Kidney epithelial cell (primary cell): ENCODE results near the gene ASAP3. TPM values are rescaled to one million over a fixed set of nuclear protein-coding genes. Genes with fewer than 3 reads are reported as not detected.

Experiments used
- DNase-seq: peaks from one replicate; pipeline ENCODE4 v3.0.0-alpha.2; 2010; ENCODE audit warnings: low read depth
- H3K27me3 ChIP-seq: 2 replicates; pipeline ENCODE4 v1.6.0; 2011; ENCODE audit warnings: low read length; ENCODE audit not compliant: control insufficient read depth, insufficient read depth
- H3K36me3 ChIP-seq: 2 replicates; pipeline ENCODE4 v1.5.1; 2011; ENCODE audit warnings: low read length; ENCODE audit not compliant: control insufficient read depth, insufficient read depth
- H3K4me3 ChIP-seq: 2 replicates; pipeline ENCODE4 v1.5.1; 2011; ENCODE audit warnings: low read depth, mild to moderate bottlenecking, control low read depth, low read length
- total RNA-seq: library from RNA; depleted of rRNA; stranded (reverse); fragments of >200 nt; gene quantifications from 2 replicates; pipeline ENCODE4 v1.2.3, GENCODE V29; 2015
- TF ChIP-seq, protein P1 (sequence below): IDR thresholded peaks from 2 replicates; pipeline ENCODE4 v1.5.1; 2011; ENCODE audit warnings: mild to moderate bottlenecking, moderate library complexity, low read length, control low read depth, inconsistent platforms; ENCODE audit not compliant: insufficient read depth, poor library complexity, severe bottlenecking

The ASAP3 gene
- total RNA-seq, 1 donor from 2014 or later = 17.7 TPM

- no peak for DNase-seq
- TF ChIP-seq, protein P1, sequence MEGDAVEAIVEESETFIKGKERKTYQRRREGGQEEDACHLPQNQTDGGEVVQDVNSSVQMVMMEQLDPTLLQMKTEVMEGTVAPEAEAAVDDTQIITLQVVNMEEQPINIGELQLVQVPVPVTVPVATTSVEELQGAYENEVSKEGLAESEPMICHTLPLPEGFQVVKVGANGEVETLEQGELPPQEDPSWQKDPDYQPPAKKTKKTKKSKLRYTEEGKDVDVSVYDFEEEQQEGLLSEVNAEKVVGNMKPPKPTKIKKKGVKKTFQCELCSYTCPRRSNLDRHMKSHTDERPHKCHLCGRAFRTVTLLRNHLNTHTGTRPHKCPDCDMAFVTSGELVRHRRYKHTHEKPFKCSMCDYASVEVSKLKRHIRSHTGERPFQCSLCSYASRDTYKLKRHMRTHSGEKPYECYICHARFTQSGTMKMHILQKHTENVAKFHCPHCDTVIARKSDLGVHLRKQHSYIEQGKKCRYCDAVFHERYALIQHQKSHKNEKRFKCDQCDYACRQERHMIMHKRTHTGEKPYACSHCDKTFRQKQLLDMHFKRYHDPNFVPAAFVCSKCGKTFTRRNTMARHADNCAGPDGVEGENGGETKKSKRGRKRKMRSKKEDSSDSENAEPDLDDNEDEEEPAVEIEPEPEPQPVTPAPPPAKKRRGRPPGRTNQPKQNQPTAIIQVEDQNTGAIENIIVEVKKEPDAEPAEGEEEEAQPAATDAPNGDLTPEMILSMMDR = no peak
- H3K36me3 ChIP-seq = no peaks in the 10 kb centered on the region
- peak overlapping the region; percentile 59 for H3K4me3 ChIP-seq
- peaks cover 3% of the 10 kb centered on the region for H3K27me3 ChIP-seq
Measured at GRCh38 chr1:23529146-23530086, 45.4 kb upstream of the ASAP3 start.

DNA sequence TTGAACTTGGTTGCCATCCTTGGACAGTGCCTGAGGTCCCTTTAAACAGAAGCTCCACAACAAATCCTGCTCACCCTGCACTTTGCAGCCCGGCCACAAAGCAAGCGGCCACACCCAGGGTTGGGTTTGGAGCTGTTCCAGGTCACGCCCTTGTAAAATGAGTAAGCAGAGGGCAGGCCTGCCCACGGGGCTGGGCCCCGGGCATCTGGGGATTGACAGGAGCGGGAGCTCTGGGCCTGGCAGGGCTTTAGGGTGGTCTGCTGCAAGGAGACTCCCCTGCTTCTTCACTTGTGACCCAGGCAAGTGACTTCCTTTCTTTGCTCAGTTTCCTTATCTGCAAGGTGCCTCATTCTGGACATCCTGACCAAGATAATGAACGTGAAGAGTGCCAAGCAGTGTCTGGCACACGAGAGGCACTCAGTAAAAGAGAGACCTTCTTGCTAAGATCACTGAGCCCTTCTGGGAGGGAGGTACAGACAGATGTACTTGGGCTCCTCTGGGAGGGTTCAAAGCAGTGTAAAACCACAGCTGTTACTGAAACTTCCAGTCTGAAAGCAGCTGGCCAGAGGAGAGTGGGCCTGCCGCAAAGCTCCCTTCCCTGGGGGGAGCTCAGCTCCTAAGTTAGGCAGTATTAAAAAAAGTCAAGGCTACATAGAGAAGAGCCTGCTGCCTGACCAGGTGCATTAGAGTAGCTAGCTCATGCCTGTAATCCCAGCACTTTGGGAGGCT, 44.4 kb upstream of the ASAP3 start:
- TF ChIP-seq, protein P1 = no peak
- H3K36me3 ChIP-seq = no peaks in the 10 kb centered on the region
- H3K4me3 ChIP-seq = no peak overlapping the region
- H3K27me3 ChIP-seq = peaks cover 3% of the 10 kb centered on the region
- peak; percentile 52 for DNase-seq

DNA sequence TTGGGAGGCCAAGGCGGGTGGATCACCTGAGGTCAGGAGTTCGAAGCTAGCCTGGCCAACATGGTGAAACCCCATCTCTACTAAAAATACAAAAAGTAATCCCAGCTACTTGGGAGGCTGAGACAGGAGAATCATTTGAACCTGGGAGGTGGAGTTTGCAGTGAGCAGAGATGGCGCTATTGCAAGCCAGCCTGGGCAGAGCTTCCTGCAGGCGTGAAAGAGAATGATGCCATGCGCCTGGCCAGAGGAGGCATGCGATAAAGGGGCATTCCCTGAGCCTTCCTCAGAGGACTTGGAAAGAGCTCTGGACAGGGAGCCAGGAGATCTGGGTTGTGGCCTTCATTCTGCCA, 43.9 kb upstream of the ASAP3 start:
- no peak overlapping the region for H3K4me3 ChIP-seq
- no peaks in the 10 kb centered on the region for H3K36me3 ChIP-seq
- peaks cover 3% of the 10 kb centered on the region for H3K27me3 ChIP-seq
- no peak for DNase-seq
- TF ChIP-seq, protein P1 = no peak

- Histone ChIP-seq H3K36me3 (no peaks in the 10 kb centered on the region), H3K4me3 (no peak overlapping the region), H3K27me3 (peaks cover 3% of the 10 kb centered on the region)
- TF ChIP-seq, protein P1 = no peak
- no peak for DNase-seq
Measured at GRCh38 chr1:23527366-23527765, 43.4 kb upstream of the ASAP3 start.

DNA sequence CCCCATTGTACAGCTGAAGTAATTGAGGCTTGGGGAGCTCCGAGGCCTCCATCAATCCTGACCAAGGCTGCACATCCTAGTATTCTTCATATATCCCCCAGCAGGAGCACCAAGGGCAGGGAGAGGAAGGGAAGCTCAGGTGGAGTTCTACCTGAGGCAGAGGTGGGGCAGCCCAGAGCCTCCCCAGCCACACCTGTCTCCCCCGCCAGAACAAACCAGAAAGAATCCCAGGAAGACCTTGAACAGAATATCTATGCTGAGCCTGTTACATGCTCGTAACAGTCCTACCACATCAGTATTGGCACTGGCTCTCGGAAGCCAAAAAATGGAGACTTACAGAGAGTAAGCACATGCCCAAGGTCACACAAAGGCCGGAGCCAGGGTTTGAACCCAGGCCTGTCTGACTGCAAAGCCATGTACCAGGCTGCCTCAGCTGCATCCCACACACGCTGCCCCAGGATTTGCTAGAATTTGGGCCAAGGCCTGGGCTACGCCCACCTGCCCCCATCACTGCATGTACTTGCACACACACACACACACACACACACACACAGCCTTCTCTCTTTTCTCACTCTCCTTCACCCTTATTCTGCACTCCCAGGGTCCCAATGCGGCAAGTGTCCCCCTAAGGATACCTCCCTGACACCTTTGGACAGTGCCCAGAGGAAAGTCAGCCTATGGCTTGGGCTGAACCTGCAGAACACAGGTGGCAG, 42.5 kb upstream of the ASAP3 start:
- DNase-seq = no peak
- H3K4me3 ChIP-seq = no peak overlapping the region
- TF ChIP-seq, protein P1 = no peak
- H3K36me3 ChIP-seq = no peaks in the 10 kb centered on the region
- H3K27me3 ChIP-seq = peaks cover 3% of the 10 kb centered on the region
